LNCaP clone FGC (cell line): ENCODE results near the gene COX4I1.

ENCODE experiments used
- DNase-seq: peaks from one replicate; pipeline ENCODE4 v3.0.0-alpha.2; 2011; ENCODE audit warnings: low read depth
- H3K4me3 ChIP-seq: 2 replicates; pipeline ENCODE4 v1.5.1; 2011; ENCODE audit warnings: mild to moderate bottlenecking, low read depth, low read length, control low read depth
- TF ChIP-seq, protein P1 (sequence below): IDR thresholded peaks from 2 replicates; pipeline ENCODE4 v1.5.1; 2012; ENCODE audit warnings: mild to moderate bottlenecking; ENCODE audit not compliant: control insufficient read depth, insufficient read depth; ENCODE audit errors: extremely low read depth

COX4I1 gene

GRCh38 chr16:85752511-85753420 is 46.7 kb upstream of the COX4I1 start:
- no peak overlapping the region for H3K4me3 ChIP-seq
- DNase-seq: peak; percentile 45
- TF ChIP-seq, protein P1, sequence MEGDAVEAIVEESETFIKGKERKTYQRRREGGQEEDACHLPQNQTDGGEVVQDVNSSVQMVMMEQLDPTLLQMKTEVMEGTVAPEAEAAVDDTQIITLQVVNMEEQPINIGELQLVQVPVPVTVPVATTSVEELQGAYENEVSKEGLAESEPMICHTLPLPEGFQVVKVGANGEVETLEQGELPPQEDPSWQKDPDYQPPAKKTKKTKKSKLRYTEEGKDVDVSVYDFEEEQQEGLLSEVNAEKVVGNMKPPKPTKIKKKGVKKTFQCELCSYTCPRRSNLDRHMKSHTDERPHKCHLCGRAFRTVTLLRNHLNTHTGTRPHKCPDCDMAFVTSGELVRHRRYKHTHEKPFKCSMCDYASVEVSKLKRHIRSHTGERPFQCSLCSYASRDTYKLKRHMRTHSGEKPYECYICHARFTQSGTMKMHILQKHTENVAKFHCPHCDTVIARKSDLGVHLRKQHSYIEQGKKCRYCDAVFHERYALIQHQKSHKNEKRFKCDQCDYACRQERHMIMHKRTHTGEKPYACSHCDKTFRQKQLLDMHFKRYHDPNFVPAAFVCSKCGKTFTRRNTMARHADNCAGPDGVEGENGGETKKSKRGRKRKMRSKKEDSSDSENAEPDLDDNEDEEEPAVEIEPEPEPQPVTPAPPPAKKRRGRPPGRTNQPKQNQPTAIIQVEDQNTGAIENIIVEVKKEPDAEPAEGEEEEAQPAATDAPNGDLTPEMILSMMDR: peak; percentile 66

- TF ChIP-seq, protein P1: no peak
- peak; percentile 73 for DNase-seq
- no peak overlapping the region for H3K4me3 ChIP-seq
Measured at GRCh38 chr16:85753559-85753958, 45.9 kb upstream of the COX4I1 start.

DNA sequence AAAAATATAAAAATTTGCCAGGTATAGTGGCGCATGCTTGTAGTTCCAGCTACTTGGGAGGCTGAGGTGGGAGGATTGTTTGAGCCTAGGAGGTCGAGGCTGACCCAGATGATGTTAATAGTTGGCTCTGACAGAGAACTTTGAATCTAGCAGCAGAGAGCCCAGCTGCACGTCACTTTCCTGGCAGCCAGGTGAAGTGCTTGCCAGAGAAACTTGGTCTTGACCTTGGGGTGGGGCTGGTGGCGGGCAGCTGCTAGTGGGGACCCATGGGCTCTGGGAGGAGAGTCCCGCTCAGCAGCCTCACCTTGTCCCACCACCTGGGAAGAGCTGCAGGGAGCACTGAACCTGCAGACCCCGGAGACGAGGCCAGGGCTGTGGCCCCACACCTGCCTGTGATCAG is 45.5 kb upstream of the COX4I1 start:
- TF ChIP-seq, protein P1: no peak
- H3K4me3 ChIP-seq: no peak overlapping the region
- DNase-seq: no peak

- TF ChIP-seq, protein P1: no peak
- no peak overlapping the region for H3K4me3 ChIP-seq
- DNase-seq: no peak
Measured at GRCh38 chr16:85754413-85754812, 45.1 kb upstream of the COX4I1 start.

GRCh38 chr16:85755929-85756768 is 43.3 kb upstream of the COX4I1 start:
- TF ChIP-seq, protein P1: no peak
- H3K4me3 ChIP-seq: no peak overlapping the region
- no peak for DNase-seq

DNA sequence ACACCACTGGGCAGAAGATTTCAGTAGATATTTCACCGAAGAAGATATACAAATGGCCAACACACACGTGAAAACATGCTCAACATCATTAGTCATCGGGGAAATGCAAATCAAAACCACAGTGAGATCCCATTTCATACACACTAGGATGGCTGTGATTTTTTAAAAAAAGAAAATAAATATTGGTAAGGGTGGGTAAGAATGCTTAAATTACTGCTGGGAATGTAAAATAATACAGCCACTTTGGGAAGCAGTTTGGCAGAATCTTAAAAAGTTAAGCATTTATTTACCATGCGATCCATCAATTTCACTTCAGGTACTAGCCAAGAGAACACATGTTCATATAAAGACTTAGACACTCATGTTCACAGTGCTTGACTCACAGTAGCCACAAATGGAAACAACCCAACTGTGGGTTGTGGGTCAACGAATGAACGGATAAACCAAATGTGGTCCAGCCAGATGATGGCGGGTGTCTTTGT is 42.1 kb upstream of the COX4I1 start:
- no peak for DNase-seq
- TF ChIP-seq, protein P1: no peak

More for the DNA sequence above, 42.1 kb upstream of the COX4I1 start:
- H3K4me3 ChIP-seq: no peak overlapping the region
